H1 (cell line): ENCODE measurements around the gene GAS7. TPM values are rescaled to one million over a fixed set of nuclear protein-coding genes. Genes with fewer than 3 reads are reported as not detected.

Experiments
- CTCF ChIA-PET: fragments of 300-600 bp; sonication (Branson Sonifier 250); formaldehyde crosslinking; loops from one replicate; lab custom pipeline; 2021; ENCODE audit not compliant: partially characterized antibody; lab: Charles Lee
- POLR2A ChIA-PET: fragments of 300-600 bp; sonication (Branson Sonifier 250); formaldehyde crosslinking; loops from one replicate; lab custom pipeline; 2021; ENCODE audit warnings: inconsistent platforms; ENCODE audit not compliant: partially characterized antibody; lab: Charles Lee
- DNase-seq, 2 experiments: peaks; one replicate each; pipeline versions ENCODE4 v3.0.0 to v3.0.0-alpha.2; 2010 to 2022; ENCODE audit warnings: low spot score in 2 of 2, low read depth in 1 of 2, mixed read lengths in 1 of 2
- FAIRE-seq: peaks from 2 replicates; lab custom pipeline; 2011; peaks lifted over from hg19 to GRCh38; lab: Jason Lieb, UNC
- H2AFZ ChIP-seq: 2 replicates; pipeline ENCODE4 v1.8.1; 2012; ENCODE audit warnings: low read length, inconsistent platforms
- H2AK5ac ChIP-seq: 2 replicates; pipeline ENCODE4 v1.6.1; 2013; ENCODE audit warnings: low read depth, low read length
- H2BK120ac ChIP-seq: replicated peaks from 2 replicates; pipeline ENCODE3; 2013; ENCODE audit warnings: low read depth, low read length, inconsistent platforms
- H2BK12ac ChIP-seq: 2 replicates; pipeline ENCODE4 v1.6.1; 2013; ENCODE audit warnings: low read depth, low read length
- H2BK15ac ChIP-seq: 2 replicates; pipeline ENCODE4 v1.6.1; 2013; ENCODE audit warnings: low read length
- H2BK20ac ChIP-seq: 2 replicates; pipeline ENCODE4 v1.6.1; 2013; ENCODE audit warnings: low read length
- H2BK5ac ChIP-seq: 2 replicates; pipeline ENCODE4 v1.6.1; 2013; ENCODE audit warnings: low read depth, low read length
- H3K14ac ChIP-seq: 2 replicates; pipeline ENCODE4 v1.6.1; 2013; ENCODE audit warnings: inconsistent platforms; ENCODE audit not compliant: insufficient read length
- H3K18ac ChIP-seq: 2 replicates; pipeline ENCODE4 v1.6.1; 2013; ENCODE audit warnings: low read length; ENCODE audit errors: extremely low read depth
- H3K23ac ChIP-seq: 2 replicates; pipeline ENCODE4 v1.6.1; 2013; ENCODE audit warnings: inconsistent platforms; ENCODE audit not compliant: insufficient read length
- H3K23me2 ChIP-seq: 2 replicates; pipeline ENCODE4 v1.6.1; 2013; ENCODE audit warnings: low read depth, low read length
- H3K27ac ChIP-seq: 2 replicates; pipeline ENCODE4 v1.6.1; 2011; ENCODE audit warnings: low read depth, low read length, inconsistent platforms
- H3K27me3 ChIP-seq, 4 experiments: replicated peaks in 1 of 4; 1 replicate in 1 of 4; 2 replicates in 3 of 4; pipeline versions ENCODE4 v1.6.1 to v1.8.1; 2011 to 2013; ENCODE audit warnings: low read length in 3 of 4, mild to moderate bottlenecking in 3 of 4, inconsistent platforms in 2 of 4, mixed read lengths in 2 of 4, moderate library complexity in 1 of 4; ENCODE audit not compliant: control insufficient read depth in 3 of 4, insufficient read depth in 3 of 4; ENCODE audit errors: extremely low read depth in 1 of 4
- H3K36me3 ChIP-seq, 4 experiments: 2 replicates each; pipeline versions ENCODE4 v1.6.1 to v1.8.1; 2011 to 2013; ENCODE audit warnings: mild to moderate bottlenecking in 4 of 4, low read length in 3 of 4, moderate library complexity in 2 of 4, control low read depth in 1 of 4, inconsistent platforms in 1 of 4; ENCODE audit not compliant: insufficient read depth in 4 of 4, control insufficient read depth in 2 of 4
- H3K4ac ChIP-seq: replicated peaks from 2 replicates; pipeline ENCODE3; 2013; ENCODE audit warnings: low read length, low read depth, mixed read lengths, inconsistent platforms; ENCODE audit not compliant: insufficient read length
- H3K4me1 ChIP-seq, 4 experiments: replicated peaks in 1 of 4; 1 replicate in 1 of 4; 2 replicates in 3 of 4; pipeline versions ENCODE4 v1.6.1 to v1.8.1; 2011 to 2013; ENCODE audit warnings: low read length in 3 of 4, inconsistent platforms in 2 of 4, mixed read lengths in 1 of 4; ENCODE audit not compliant: insufficient read depth in 4 of 4, control insufficient read depth in 3 of 4
- H3K4me2 ChIP-seq, 2 experiments: 2 replicates each; pipeline versions ENCODE4 v1.6.1 to v1.8.1; 2011 to 2013; ENCODE audit warnings: low read depth in 2 of 2, low read length in 2 of 2, control low read depth in 1 of 2, inconsistent platforms in 1 of 2, mild to moderate bottlenecking in 1 of 2; ENCODE audit not compliant: insufficient read depth in 1 of 2
- H3K4me3 ChIP-seq, 4 experiments: fragments of 200-600, 300-600 bp in 1 of 4; sonication (generic), shearing (Covaris generic), sonication (Bioruptor Twin) in 1 of 4; 2 replicates each; pipeline versions ENCODE4 v1.5.1 to v1.8.1; 2011 to 2016; ENCODE audit warnings: low read length in 4 of 4, low read depth in 3 of 4, control low read depth in 2 of 4, inconsistent platforms in 2 of 4, mild to moderate bottlenecking in 2 of 4, mixed read lengths in 1 of 4, moderate library complexity in 1 of 4; ENCODE audit not compliant: insufficient read depth in 2 of 4; ENCODE audit errors: extremely low read depth in 1 of 4
- H3K56ac ChIP-seq: replicated peaks from 2 replicates; pipeline ENCODE3; 2013; ENCODE audit warnings: low read depth, mild to moderate bottlenecking, mixed read lengths, low read length, inconsistent platforms; ENCODE audit not compliant: insufficient read length
- H3K79me1 ChIP-seq: 2 replicates; pipeline ENCODE4 v1.6.1; 2013; ENCODE audit warnings: low read depth, low read length, control low read depth
- H3K79me2 ChIP-seq, 2 experiments: 2 replicates each; pipeline versions ENCODE4 v1.6.1 to v1.8.1; 2012 to 2013; ENCODE audit warnings: low read length in 2 of 2, mild to moderate bottlenecking in 2 of 2, inconsistent platforms in 1 of 2; ENCODE audit not compliant: insufficient read depth in 2 of 2, control insufficient read depth in 1 of 2
- H3K9ac ChIP-seq, 4 experiments: replicated peaks in 1 of 4; 1 replicate in 1 of 4; 2 replicates in 3 of 4; pipeline versions ENCODE4 v1.6.1 to v1.8.1; 2011 to 2013; ENCODE audit warnings: low read depth in 3 of 4, low read length in 3 of 4, control low read depth in 2 of 4, mild to moderate bottlenecking in 2 of 4, moderate library complexity in 2 of 4, inconsistent platforms in 1 of 4; ENCODE audit errors: extremely low read depth in 1 of 4
- H3K9me3 ChIP-seq, 2 experiments: 2 replicates each; pipeline versions ENCODE4 v1.6.1 to v1.8.1; 2012 to 2013; ENCODE audit warnings: mild to moderate bottlenecking in 2 of 2, moderate library complexity in 2 of 2, control low read depth in 1 of 2, inconsistent platforms in 1 of 2, low read depth in 1 of 2, low read length in 1 of 2, mixed read lengths in 1 of 2; ENCODE audit not compliant: insufficient read depth in 2 of 2
- H4K20me1 ChIP-seq, 2 experiments: replicated peaks in 1 of 2; 2 replicates each; pipeline versions ENCODE3 to v1.8.1; 2011 to 2013; ENCODE audit warnings: inconsistent platforms in 2 of 2, low read length in 2 of 2, mild to moderate bottlenecking in 1 of 2; ENCODE audit not compliant: insufficient read depth in 2 of 2, control insufficient read depth in 1 of 2
- H4K5ac ChIP-seq: 2 replicates; pipeline ENCODE4 v1.6.1; 2013; ENCODE audit warnings: low read length, low read depth, mixed read lengths, inconsistent platforms; ENCODE audit not compliant: insufficient read length
- H4K8ac ChIP-seq: 2 replicates; pipeline ENCODE4 v1.8.0; 2013; ENCODE audit warnings: mild to moderate bottlenecking, moderate library complexity, low read length, inconsistent platforms; ENCODE audit not compliant: insufficient read depth; ENCODE audit errors: extremely low read depth
- H4K91ac ChIP-seq: replicated peaks from 2 replicates; pipeline ENCODE3; 2013; ENCODE audit warnings: low read length, mixed read lengths, inconsistent platforms; ENCODE audit not compliant: insufficient read length
- ATF3 ChIP-seq: IDR thresholded peaks from 2 replicates; pipeline ENCODE4 v1.6.1; 2011; ENCODE audit warnings: low read depth, mild to moderate bottlenecking, low read length; ENCODE audit not compliant: insufficient read depth
- BRCA1 ChIP-seq: IDR thresholded peaks from 2 replicates; pipeline ENCODE4 v1.6.1; 2012; ENCODE audit warnings: low read depth, low read length, improper control_type of control experiment
- CBX8 ChIP-seq: fragments of 300-800, 300-1000 bp; sonication (generic); IDR thresholded peaks from 2 replicates; pipeline ENCODE4 v1.7.1; 2016; ENCODE audit warnings: low read depth, low read length, borderline replicate concordance
- CEBPB ChIP-seq: IDR thresholded peaks from 2 replicates; pipeline ENCODE4 v1.6.1; 2012; ENCODE audit warnings: low read depth, low read length
- FOSL1 ChIP-seq: IDR thresholded peaks from 2 replicates; pipeline ENCODE4 v1.6.1; 2011; ENCODE audit warnings: mild to moderate bottlenecking, low read depth, low read length, moderate library complexity; ENCODE audit not compliant: insufficient read depth
- GTF2F1 ChIP-seq: IDR thresholded peaks from 2 replicates; pipeline ENCODE4 v1.6.1; 2012; ENCODE audit warnings: low read depth, low read length, improper control_type of control experiment, borderline replicate concordance
- KDM4A ChIP-seq: IDR thresholded peaks from one replicate; pipeline ENCODE4 v1.7.1; 2012; ENCODE audit warnings: low read depth, mild to moderate bottlenecking, moderate library complexity, low read length, inconsistent platforms; ENCODE audit not compliant: severe bottlenecking
- NANOG ChIP-seq: IDR thresholded peaks from 2 replicates; pipeline ENCODE4 v1.6.1; 2011; ENCODE audit warnings: low read length, low read depth, mild to moderate bottlenecking, inconsistent platforms; ENCODE audit not compliant: insufficient read depth, poor library complexity, severe bottlenecking
- POLR2A ChIP-seq, 2 experiments: IDR thresholded peaks; 1 replicate in 1 of 2; 2 replicates in 1 of 2; pipeline ENCODE4 v1.6.1; 2011; ENCODE audit warnings: low read depth in 2 of 2, low read length in 2 of 2, mild to moderate bottlenecking in 2 of 2; ENCODE audit errors: control extremely low read depth in 1 of 2
- RAD21 ChIP-seq, 2 experiments: IDR thresholded peaks in 1 of 2; conservative IDR thresholded peaks in 1 of 2; 2 replicates each; pipeline ENCODE4 v1.6.1; 2011; ENCODE audit warnings: low read depth in 2 of 2, low read length in 2 of 2, improper control_type of control experiment in 1 of 2, inconsistent platforms in 1 of 2, mild to moderate bottlenecking in 1 of 2, moderate library complexity in 1 of 2
- RBBP5 ChIP-seq: IDR thresholded peaks from 2 replicates; pipeline ENCODE4 v1.7.1; 2012; ENCODE audit warnings: low read depth, mild to moderate bottlenecking, inconsistent platforms, low read length, moderate library complexity, borderline replicate concordance
- SIRT6 ChIP-seq: IDR thresholded peaks from one replicate; pipeline ENCODE4 v1.7.1; 2012; ENCODE audit warnings: low read length, inconsistent platforms
- WGBS, 2 experiments: shearing (Covaris generic) in 1 of 2; methylation state at CpG; one replicate each; pipeline versions ENCODE4 v1.1.6 to v1.1.7; 2013 to 2015; ENCODE audit warnings: low lambda C conversion rate in 2 of 2, mixed read lengths in 2 of 2, inconsistent platforms in 1 of 2, low coverage in 1 of 2, missing lambda C conversion rate in 1 of 2; ENCODE audit not compliant: insufficient replicate concordance in 2 of 2, insufficient coverage in 1 of 2, insufficient read length in 1 of 2; ENCODE audit errors: extremely low coverage in 1 of 2, missing lambda C conversion rate in 1 of 2; 5-methylcytosine and 5-hydroxymethylcytosine counted together
- polyA plus RNA-seq, 7 experiments: library from polyadenylated mRNA; depleted of rRNA in 3 of 7; stranded (reverse) in 5 of 7; unstranded in 2 of 7; fragments of >200 nt in 5 of 7; fragments of 200-250 nt in 2 of 7; gene quantifications; 1 replicate in 5 of 7; 2 replicates in 1 of 7; 4 replicates in 1 of 7; pipeline versions ENCODE4 v1.2.1 to v1.2.3, GENCODE V29; 2011 to 2013; ENCODE audit warnings: missing spikeins in 2 of 7, mixed read lengths in 2 of 7
- total RNA-seq: library from RNA; stranded (reverse); fragmentation: NEBNext Ultra II Directional; extraction: Animal tissue kit (Norgen Biotek cat#: 25700); gene quantifications from 2 replicates; pipeline ENCODE4 v1.2.1, GENCODE V29; 2021

The GAS7 gene
- total and polyA plus RNA-seq, 2 of the 8 experiments (the other 6 are each of a cell fraction or from before 2014, with no cell fraction given), result 5.0 to 14.5 TPM

GRCh38 chr17:10061111-10061845, 137.1 kb downstream of the GAS7 start:
- Histone ChIP-seq H4K8ac (no peak overlapping the region), H3K23ac (no peak overlapping the region), H3K79me2 (no peaks in the 10 kb centered on the region), H3K9me3 (peaks cover 0 to 12% of the 10 kb centered on the region in 2 experiments; a peak in 2 of 4 replicates), H4K20me1 (no peaks in the 10 kb centered on the region), H3K56ac (no peak overlapping the region), H3K14ac (no peak overlapping the region), H2BK15ac (no peak overlapping the region), H3K27me3 (no peaks in the 10 kb centered on the region), H3K4me1 (peaks cover 0 to 5% (median 3%) of the 10 kb centered on the region in 4 experiments; a peak in 5 of 7 replicates), H2BK20ac (no peak overlapping the region), H3K27ac (no peak overlapping the region), H4K5ac (no peak overlapping the region), H3K36me3 (no peaks in the 10 kb centered on the region), H3K23me2 (no peaks in the 10 kb centered on the region), H2BK120ac (no peak overlapping the region), H2AFZ (no peak overlapping the region), H4K91ac (no peak overlapping the region), H2BK12ac (no peak overlapping the region; the same call in 1 of the 2 replicates), H2BK5ac (no peak overlapping the region), H2AK5ac (no peak overlapping the region), H3K4me2 (no peak overlapping the region), H3K4me3 (no peak overlapping the region), H3K4ac (no peak overlapping the region), H3K9ac (no peak overlapping the region), H3K79me1 (no peaks in the 10 kb centered on the region), H3K18ac (no peak overlapping the region)
- ChIA-PET CTCF (interaction anchor here (1.3 kb wide), 1 partner anchor 8 kb away, joined by 4 read pairs; no protein-coding TSS in a partner anchor), POLR2A (no interaction called here)
- DNase-seq (no peak), FAIRE-seq (no peak)
- WGBS, 2 experiments, result 90% methylated on average over 12 of the region's 13 CpGs; no CpG with 5 or more reads in 1 of the 2 experiments
- no peak for TF ChIP-seq FOSL1
- TF ChIP-seq GTF2F1, result no peak
- no peak for TF ChIP-seq BRCA1
- TF ChIP-seq CEBPB, result no peak
- TF ChIP-seq KDM4A, result no peak
- TF ChIP-seq ATF3, result no peak
- no peak for TF ChIP-seq RAD21 (IDR thresholded peaks at IDR 0.05 in 1 of 2, conservative IDR thresholded peaks at IDR 0.05 in 1 of 2; ENCODE audit: low read depth in 2 of 2, low read length in 2 of 2)
- TF ChIP-seq CBX8, result no peak
- no peak for TF ChIP-seq SIRT6
- TF ChIP-seq NANOG, result no peak
- TF ChIP-seq POLR2A (IDR thresholded peaks at IDR 0.05; ENCODE audit: control extremely low read depth in 1 of 2, low read depth in 2 of 2, low read length in 2 of 2), result no peak
- no peak for TF ChIP-seq RBBP5
